Smooth muscle cell (in vitro differentiated cells): ENCODE results near the gene ZNF524. TPM values are rescaled to one million over a fixed set of nuclear protein-coding genes. Genes with fewer than 3 reads are reported as not detected.

Experiments
- DNase-seq: peaks from one replicate; lab custom pipeline; 2025; ENCODE audit not compliant: unreplicated experiment; lab: John Stamatoyannopoulos, UW
- H2AFZ ChIP-seq: fragments of 200-600 bp; sonication (generic); 2 replicates; pipeline ENCODE4 v1.6.0; 2016; ENCODE audit warnings: antibody characterized with exemption, low read depth, mild to moderate bottlenecking
- H3F3A ChIP-seq: fragments of 200-600 bp; sonication (generic); 2 replicates; pipeline ENCODE4 v1.6.0; 2017; ENCODE audit warnings: antibody characterized with exemption, low read depth
- H3K27ac ChIP-seq: fragments of 200-600 bp; sonication (generic); 2 replicates; pipeline ENCODE4 v1.5.1; 2016; ENCODE audit warnings: low read depth, mild to moderate bottlenecking
- H3K27me3 ChIP-seq: fragments of 200-600 bp; sonication (generic); 2 replicates; pipeline ENCODE4 v1.6.1; 2016; ENCODE audit warnings: low read depth, mild to moderate bottlenecking
- H3K36me3 ChIP-seq: fragments of 200-600 bp; sonication (generic); 2 replicates; pipeline ENCODE4 v1.5.1; 2016; ENCODE audit warnings: low read depth
- H3K4me1 ChIP-seq: fragments of 200-600 bp; sonication (generic); 2 replicates; pipeline ENCODE4 v1.5.1; 2016; ENCODE audit warnings: low read depth
- H3K4me2 ChIP-seq: fragments of 200-600 bp; sonication (generic); 2 replicates; pipeline ENCODE4 v1.6.0; 2016; ENCODE audit warnings: mild to moderate bottlenecking
- H3K4me3 ChIP-seq: fragments of 200-600 bp; sonication (generic); 2 replicates; pipeline ENCODE4 v1.5.1; 2016; ENCODE audit warnings: mild to moderate bottlenecking
- H3K79me2 ChIP-seq: fragments of 200-600 bp; sonication (generic); 2 replicates; pipeline ENCODE4 v1.6.0; 2016; ENCODE audit warnings: low read depth, mild to moderate bottlenecking
- H3K9ac ChIP-seq: fragments of 200-600 bp; sonication (generic); 2 replicates; pipeline ENCODE4 v1.6.0; 2016; ENCODE audit warnings: low read depth
- H3K9me3 ChIP-seq: fragments of 200-600 bp; sonication (generic); replicated peaks from 2 replicates; pipeline ENCODE4 v1.5.1; 2016; ENCODE audit warnings: low read depth
- H4K20me1 ChIP-seq: fragments of 200-600 bp; sonication (generic); 2 replicates; pipeline ENCODE4 v1.6.0; 2016; ENCODE audit warnings: low read depth
- CTCF ChIP-seq: fragments of 200-600 bp; sonication (generic); IDR thresholded peaks from 2 replicates; pipeline ENCODE4 v1.5.1; 2017; ENCODE audit warnings: borderline replicate concordance, mild to moderate bottlenecking, antibody characterized with exemption; ENCODE audit not compliant: insufficient read depth, poor library complexity, severe bottlenecking
- WGBS: methylation state at CpG from one replicate; pipeline ENCODE4 v1.1.7; 2016; ENCODE audit warnings: low lambda C conversion rate; 5-methylcytosine and 5-hydroxymethylcytosine counted together
- polyA plus RNA-seq: library from polyadenylated mRNA; unstranded; fragments of >200 nt; fragmentation: Nextera tagmentation; extraction: Ambion mirVana; gene quantifications from 2 replicates; pipeline ENCODE4 v1.2.1, GENCODE V29; 2016
- total RNA-seq: library from RNA; depleted of rRNA; stranded (reverse); fragments of >200 nt; gene quantifications from 2 replicates; pipeline ENCODE4 v1.2.3, GENCODE V29; 2014

Gene ZNF524
- total and polyA plus RNA-seq, 2 experiments from 2014 or later: 13.3 to 16.3 TPM

GRCh38 chr19:55554741-55555152 is 45.3 kb upstream of the ZNF524 start:
- 93% methylated on average over 8 of the region's 8 CpGs for WGBS
- Histone ChIP-seq H3K9ac (no peak overlapping the region), H3F3A (peaks cover 4% of the 10 kb centered on the region), H3K79me2 (no peaks in the 10 kb centered on the region), H3K27me3 (no peaks in the 10 kb centered on the region), H3K4me2 (no peak overlapping the region), H3K9me3 (no peaks in the 10 kb centered on the region), H3K36me3 (no peaks in the 10 kb centered on the region), H2AFZ (no peak overlapping the region), H3K4me1 (peaks cover 27% of the 10 kb centered on the region), H4K20me1 (no peaks in the 10 kb centered on the region), H3K27ac (no peak overlapping the region), H3K4me3 (no peak overlapping the region)
- no peak for DNase-seq
- TF ChIP-seq CTCF: no peak

DNA sequence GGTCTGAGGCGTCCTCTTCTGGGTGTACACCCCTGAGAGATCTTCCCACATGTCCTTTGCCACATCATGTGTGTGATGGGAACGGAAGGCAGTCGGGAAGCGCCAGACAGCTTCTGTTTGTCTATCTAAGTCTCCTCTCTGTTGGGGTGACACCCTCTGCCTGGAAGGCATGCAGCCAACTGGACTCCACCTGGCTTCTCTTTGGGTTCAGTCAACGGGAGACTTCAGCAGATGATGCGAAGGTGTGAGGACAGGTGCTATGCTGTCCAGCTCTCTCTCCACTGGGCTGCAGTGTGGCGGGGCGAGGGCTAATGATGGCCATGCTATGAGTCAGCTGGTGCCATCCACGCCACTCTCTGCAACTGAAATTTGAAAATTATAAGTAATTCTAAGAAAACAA is 40.4 kb upstream of the ZNF524 start:
- H3K9me3 ChIP-seq: no peaks in the 10 kb centered on the region
- no peaks in the 10 kb centered on the region for H3K27me3 ChIP-seq
- H3K4me1 ChIP-seq: no peaks in the 10 kb centered on the region
- no peak overlapping the region for H3K9ac ChIP-seq
- H3K27ac ChIP-seq: no peak overlapping the region
- WGBS: 86% methylated on average over 9 of the region's 9 CpGs
- no peaks in the 10 kb centered on the region for H4K20me1 ChIP-seq
- no peak for TF ChIP-seq CTCF
- no peak overlapping the region for H2AFZ ChIP-seq
- no peak for DNase-seq
- no peaks in the 10 kb centered on the region for H3F3A ChIP-seq
- H3K4me2 ChIP-seq: no peak overlapping the region
- no peaks in the 10 kb centered on the region for H3K79me2 ChIP-seq
- H3K4me3 ChIP-seq: no peak overlapping the region
- no peaks in the 10 kb centered on the region for H3K36me3 ChIP-seq

DNA sequence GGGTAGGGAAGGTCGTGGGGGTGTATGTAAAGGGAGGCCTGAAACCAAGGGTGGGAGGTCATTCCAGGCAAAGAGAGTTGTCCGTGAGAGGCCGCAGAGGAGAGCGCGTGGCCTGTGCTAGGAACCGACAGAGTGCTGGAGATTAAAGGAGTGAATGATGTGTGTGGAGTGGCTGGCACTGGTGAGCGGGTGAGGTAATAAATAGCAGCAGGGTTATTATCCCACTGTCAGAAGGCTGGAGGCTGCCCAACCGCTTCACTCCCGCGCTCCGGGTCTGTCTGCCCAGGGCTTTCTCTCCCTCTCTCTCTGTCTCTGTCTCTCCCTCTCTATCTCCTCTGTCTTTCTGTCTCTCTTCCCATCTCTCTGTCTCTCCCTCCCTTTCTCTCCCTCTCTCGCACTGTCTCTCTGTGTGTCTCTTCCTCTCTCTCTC is 36.8 kb upstream of the ZNF524 start:
- TF ChIP-seq CTCF: no peak
- Histone ChIP-seq H3K36me3 (no peaks in the 10 kb centered on the region), H3K9ac (no peak overlapping the region), H2AFZ (no peak overlapping the region), H3K27ac (no peak overlapping the region), H3K9me3 (no peaks in the 10 kb centered on the region), H4K20me1 (no peaks in the 10 kb centered on the region), H3K27me3 (no peaks in the 10 kb centered on the region), H3K79me2 (no peaks in the 10 kb centered on the region), H3F3A (no peaks in the 10 kb centered on the region), H3K4me3 (no peak overlapping the region), H3K4me1 (no peaks in the 10 kb centered on the region), H3K4me2 (no peak overlapping the region)
- WGBS: 63% methylated on average over 11 of the region's 12 CpGs
- DNase-seq: no peak

DNA sequence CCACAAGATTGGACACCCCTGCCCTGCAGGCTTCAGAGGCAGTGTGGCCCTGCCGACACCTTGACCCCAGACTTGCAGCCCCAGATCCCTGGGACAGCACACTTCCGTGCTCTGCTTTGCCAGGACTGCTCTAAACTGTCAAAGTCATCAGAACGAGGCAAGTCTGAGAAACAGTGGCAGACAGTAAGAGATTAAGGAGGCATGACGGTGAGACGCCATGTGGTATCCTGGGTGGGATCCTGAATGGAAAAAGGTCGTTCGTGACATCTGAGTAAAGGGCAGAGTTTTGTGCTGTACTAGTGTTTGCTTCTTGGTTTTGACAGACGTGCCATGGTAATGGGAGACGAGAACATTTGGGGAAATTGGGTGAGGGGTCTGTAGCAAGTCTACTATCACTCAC is 33.3 kb upstream of the ZNF524 start:
- H2AFZ ChIP-seq: no peak overlapping the region
- WGBS: 70% methylated on average over 9 of the region's 9 CpGs
- H3K9ac ChIP-seq: no peak overlapping the region
- no peaks in the 10 kb centered on the region for H3K79me2 ChIP-seq
- H3K4me3 ChIP-seq: no peak overlapping the region
- no peak overlapping the region for H3K27ac ChIP-seq
- no peaks in the 10 kb centered on the region for H3K9me3 ChIP-seq
- no peak for TF ChIP-seq CTCF
- no peak overlapping the region for H3K4me2 ChIP-seq
- no peaks in the 10 kb centered on the region for H3K36me3 ChIP-seq
- H3K27me3 ChIP-seq: no peaks in the 10 kb centered on the region
- DNase-seq: no peak
- no peaks in the 10 kb centered on the region for H3K4me1 ChIP-seq
- H3F3A ChIP-seq: no peaks in the 10 kb centered on the region
- H4K20me1 ChIP-seq: no peaks in the 10 kb centered on the region
